Gastroesophageal sphincter (tissue), 4 donors: ENCODE data around the gene IPO9. TPM values are rescaled to one million over a fixed set of nuclear protein-coding genes. Genes with fewer than 3 reads are reported as not detected.

Experiments used
- ATAC-seq: fragments of 150-250 bp; one replicate; pipeline ENCODE4 v1.9.1; 2016; ENCODE audit warnings: mild to moderate bottlenecking, moderate library complexity
- H3K27ac ChIP-seq, 4 donors: fragments of 200-600 bp; sonication (generic) in 3 of 4; 1 replicate in 3 of 4; 2 replicates in 1 of 4; pipeline ENCODE4 v1.5.1; 2016 to 2019
- H3K27me3 ChIP-seq: fragments of 200-600 bp; sonication (generic); one replicate; pipeline ENCODE4 v1.5.1; 2019
- H3K36me3 ChIP-seq, 2 donors: fragments of 200-600 bp; sonication (generic); one replicate each; pipeline ENCODE4 v1.5.1; 2019; ENCODE audit warnings: control low read depth in 1 of 2
- H3K4me1 ChIP-seq, 3 donors: fragments of 200-600 bp; sonication (generic); 1 replicate in 2 of 3; 2 replicates in 1 of 3; pipeline ENCODE4 v1.5.1; 2016 to 2019; ENCODE audit warnings: control low read depth in 2 of 3
- H3K4me3 ChIP-seq, 2 donors: fragments of 200-600 bp; sonication (generic); one replicate each; pipeline ENCODE4 v1.5.1; 2019; ENCODE audit warnings: mild to moderate bottlenecking in 1 of 2, moderate library complexity in 1 of 2
- H3K9me3 ChIP-seq, 3 donors: fragments of 200-600 bp; sonication (generic); one replicate each; pipeline ENCODE4 v1.5.1; 2017 to 2019; ENCODE audit warnings: control low read depth in 2 of 3
- CTCF ChIP-seq, 4 experiments: fragments of 200-600 bp in 2 of 4; fragments of 450-650 bp in 2 of 4; sonication (generic) in 1 of 4; IDR thresholded peaks; one replicate each; pipeline ENCODE4 v1.5.1; 2017 to 2019; ENCODE audit warnings: antibody characterized with exemption in 4 of 4, mild to moderate bottlenecking in 2 of 4, moderate library complexity in 2 of 4
- EP300 ChIP-seq: sonication (generic); formaldehyde crosslinking; IDR thresholded peaks from one replicate; pipeline ENCODE4 v1.6.1; 2017; ENCODE audit warnings: antibody characterized with exemption, mild to moderate bottlenecking
- POLR2A ChIP-seq, 2 donors: fragments of 450-650 bp; IDR thresholded peaks; one replicate each; pipeline ENCODE4 v1.6.1; 2017; ENCODE audit warnings: antibody characterized with exemption in 2 of 2, mild to moderate bottlenecking in 2 of 2, moderate library complexity in 1 of 2
- POLR2AphosphoS5 ChIP-seq: sonication (generic); formaldehyde crosslinking; IDR thresholded peaks from one replicate; pipeline ENCODE4 v1.6.1; 2017; ENCODE audit warnings: antibody characterized with exemption
- WGBS, 2 donors: methylation state at CpG; one replicate each; pipeline ENCODE4 v1.1.5; 2018; ENCODE audit warnings: low coverage in 1 of 2; 5-methylcytosine and 5-hydroxymethylcytosine counted together
- total RNA-seq, 4 donors: library from RNA; depleted of rRNA; stranded (reverse); fragments of >200 nt; gene quantifications; one replicate each; pipeline ENCODE4 v1.1.0, GENCODE V29; 2016

Gene IPO9
- total RNA-seq, result 10 to 100 TPM; 21.6 to 30.7 (median 26.5) TPM

DNA sequence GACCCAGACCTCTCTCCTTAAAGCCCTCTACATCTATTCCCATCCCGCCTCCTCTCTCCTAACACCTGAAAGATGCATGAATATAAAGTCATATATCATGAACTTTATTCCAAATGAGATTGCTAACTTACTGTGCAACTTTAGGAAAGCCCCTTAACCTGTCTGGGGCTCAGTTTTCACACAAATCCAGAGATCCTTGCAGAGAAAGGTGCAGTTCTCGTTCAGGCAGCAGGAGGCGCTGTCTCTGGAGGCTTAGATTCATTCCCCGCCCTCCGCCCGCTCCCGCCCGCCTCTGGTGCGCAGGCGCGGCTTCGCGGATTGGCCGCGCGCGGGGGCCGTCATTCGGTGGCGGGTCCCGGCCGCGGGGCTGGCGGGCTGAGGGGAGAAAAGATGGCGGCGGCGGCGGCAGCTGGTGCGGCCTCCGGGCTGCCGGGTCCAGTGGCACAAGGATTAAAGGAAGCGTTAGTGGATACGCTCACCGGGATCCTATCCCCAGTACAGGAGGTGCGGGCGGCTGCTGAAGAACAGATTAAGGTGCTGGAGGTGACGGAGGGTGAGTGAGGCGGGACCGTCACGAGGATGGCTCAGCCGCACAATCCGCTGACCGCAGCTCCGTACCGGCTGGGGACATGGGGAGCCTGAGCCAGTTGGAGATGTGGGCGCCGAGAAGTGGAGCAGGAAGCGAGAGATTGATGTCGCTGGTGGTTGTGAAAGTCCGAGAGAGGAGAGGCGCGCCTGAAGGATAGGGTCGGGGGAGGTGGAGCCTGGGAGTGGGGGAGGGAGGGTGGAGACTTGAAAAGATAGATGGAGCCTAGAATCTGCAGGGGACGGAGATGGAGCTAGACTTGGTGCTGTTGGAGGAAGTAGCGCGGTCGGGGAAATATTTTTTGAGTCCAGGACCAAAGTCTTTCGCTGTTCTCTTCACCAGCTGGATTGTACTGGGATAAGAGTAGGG is at the start of gene IPO9:
IPO9 (plus strand) TSS at position 338 of the 955 bp plus-strand sequence; CDS start at position 391, 53 bp downstream.
- Histone ChIP-seq H3K4me1 (peaks cover 7 to 57% (median 19%) of the 10 kb centered on the region in 3 donors), H3K27ac (peak within 1 kb of the TSS; percentile 80 to 95 (median 92)), H3K4me3 (peak within 1 kb of the TSS; percentile 90 to 93), H3K36me3 (no peaks in the 10 kb centered on the region), H3K27me3 (no peaks in the 10 kb centered on the region), H3K9me3 (no peaks in the 10 kb centered on the region)
- 1 to 3% methylated on average over 17 to 23 of the region's 58 CpGs for WGBS, 2 donors
- TF ChIP-seq CTCF (IDR thresholded peaks at IDR 0.05) (peak; percentile 95 to 99 (median 95)), POLR2AphosphoS5 (peak; percentile 58), EP300 (no peak), POLR2A (IDR thresholded peaks at IDR 0.05) (peak; percentile 57 to 67)
- ATAC-seq, result peak; percentile 95

DNA sequence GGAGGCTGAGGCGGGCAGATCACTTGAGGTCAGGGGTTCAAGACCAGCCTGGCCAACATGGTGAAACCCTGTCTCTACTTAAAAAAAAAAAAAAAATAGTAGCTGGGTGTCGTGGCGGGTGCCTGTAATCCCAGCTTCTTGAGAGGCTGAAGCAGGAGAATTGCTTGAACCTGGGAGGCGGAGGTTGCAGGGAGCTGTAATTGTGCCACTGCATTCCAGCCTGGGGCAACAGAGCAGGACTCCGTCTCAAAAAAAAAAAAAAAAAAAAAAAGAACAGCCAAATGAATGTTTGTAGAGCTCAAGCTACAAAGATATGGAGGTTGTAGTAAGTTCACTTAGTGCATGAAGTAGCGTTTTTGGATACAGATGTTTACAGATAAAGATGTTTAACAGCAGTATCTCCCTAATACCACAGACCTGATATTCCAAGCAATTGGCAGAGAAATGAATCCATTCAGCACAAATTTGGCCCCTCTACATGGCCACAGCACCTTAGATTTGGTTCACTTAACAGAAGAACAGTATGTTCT is 49.5 kb upstream of the IPO9 start:
- no peak for ATAC-seq
- Histone ChIP-seq H3K27ac (peak overlapping the region in 3 of 4 donors; percentile 10 to 49 (median 24)), H3K27me3 (no peaks in the 10 kb centered on the region), H3K36me3 (peaks cover 0 to 42% of the 10 kb centered on the region in 2 donors), H3K9me3 (no peaks in the 10 kb centered on the region), H3K4me1 (peaks cover 0 to 21% (median 0%) of the 10 kb centered on the region in 3 donors), H3K4me3 (no peak overlapping the region)
- TF ChIP-seq CTCF (IDR thresholded peaks at IDR 0.05) (no peak), EP300 (no peak), POLR2AphosphoS5 (no peak), POLR2A (IDR thresholded peaks at IDR 0.05) (no peak)
- 71 to 100% methylated on average over 1 to 6 of the region's 6 CpGs for WGBS, 2 donors

DNA sequence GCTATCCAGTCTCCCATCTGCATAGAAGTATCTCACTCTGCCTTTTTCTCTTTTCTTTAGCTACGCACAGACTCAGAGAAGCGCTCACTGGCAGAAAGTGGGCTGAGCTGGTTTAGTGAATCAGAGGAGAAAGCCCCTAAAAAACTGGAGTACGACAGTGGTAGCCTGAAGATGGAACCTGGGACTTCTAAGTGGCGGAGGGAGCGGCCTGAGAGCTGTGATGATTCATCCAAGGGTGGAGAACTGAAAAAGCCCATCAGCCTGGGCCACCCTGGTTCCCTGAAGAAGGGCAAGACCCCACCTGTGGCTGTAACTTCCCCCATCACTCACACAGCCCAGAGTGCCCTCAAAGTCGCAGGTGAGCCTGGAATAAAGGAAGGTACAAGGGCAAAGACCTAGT is 48.0 kb upstream of the IPO9 start:
- H3K9me3 ChIP-seq, result no peaks in the 10 kb centered on the region
- H3K36me3 ChIP-seq, result peaks cover 0 to 52% of the 10 kb centered on the region in 2 donors
- H3K27me3 ChIP-seq, result no peaks in the 10 kb centered on the region
- peaks cover 0 to 21% (median 0%) of the 10 kb centered on the region in 3 donors for H3K4me1 ChIP-seq
- TF ChIP-seq EP300 (no peak), POLR2A (IDR thresholded peaks at IDR 0.05) (no peak)
- no peak for ATAC-seq
- WGBS, 2 donors, result 93% methylated on average over 3 to 4 of the region's 6 CpGs
- no peak overlapping the region for H3K4me3 ChIP-seq
- H3K27ac ChIP-seq, result no peak overlapping the region

DNA sequence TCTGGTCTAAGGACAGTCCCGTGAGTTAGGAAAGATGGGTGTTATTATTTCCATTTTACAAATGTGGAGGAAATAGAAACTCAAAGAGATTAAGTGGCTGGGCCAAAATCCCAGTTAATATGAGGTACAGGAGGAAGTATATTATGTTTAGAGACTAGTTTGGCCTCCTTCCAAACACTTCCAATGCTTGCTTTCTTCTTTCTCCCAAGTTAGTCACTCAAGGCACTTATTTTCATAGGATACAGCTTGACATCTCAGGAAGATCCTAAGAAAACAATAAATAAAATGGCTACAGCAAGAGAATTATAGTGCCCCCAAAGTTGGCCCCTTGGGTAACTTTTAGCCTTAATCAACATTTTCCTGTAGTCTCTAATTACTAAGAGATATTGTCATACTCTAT is 47.5 kb upstream of the IPO9 start:
- peaks cover 0 to 25% (median 3%) of the 10 kb centered on the region in 3 donors for H3K4me1 ChIP-seq
- no peaks in the 10 kb centered on the region for H3K27me3 ChIP-seq
- no peak overlapping the region for H3K27ac ChIP-seq
- TF ChIP-seq POLR2A (IDR thresholded peaks at IDR 0.05) (no peak), POLR2AphosphoS5 (no peak), CTCF (IDR thresholded peaks at IDR 0.05) (no peak), EP300 (no peak)
- no peaks in the 10 kb centered on the region for H3K9me3 ChIP-seq
- WGBS, 2 donors, result 33 to 64% methylated on average over 1 of the region's 1 CpG
- no peak overlapping the region for H3K4me3 ChIP-seq
- H3K36me3 ChIP-seq, result peaks cover 0 to 57% of the 10 kb centered on the region in 2 donors
- no peak for ATAC-seq

GRCh38 chr1:201782353-201782752 is 46.6 kb upstream of the IPO9 start:
- no peaks in the 10 kb centered on the region for H3K9me3 ChIP-seq
- H3K4me3 ChIP-seq, result no peak overlapping the region
- no peak overlapping the region for H3K27ac ChIP-seq
- H3K27me3 ChIP-seq, result no peaks in the 10 kb centered on the region
- ATAC-seq, result no peak
- 100% methylated on average over 1 of the region's 12 CpGs; no CpG with 5 or more reads in 1 of the 2 donors for WGBS, 2 donors
- peaks cover 0 to 66% of the 10 kb centered on the region in 2 donors for H3K36me3 ChIP-seq
- TF ChIP-seq POLR2A (IDR thresholded peaks at IDR 0.05), result no peak
- TF ChIP-seq POLR2AphosphoS5, result no peak
- TF ChIP-seq EP300, result no peak
- peaks cover 0 to 32% (median 6%) of the 10 kb centered on the region in 3 donors for H3K4me1 ChIP-seq
